MM.1S (cell line): ENCODE results near the gene EXOC2.

Source experiments
- DNase-seq: peaks from one replicate; pipeline ENCODE4 v3.0.0-alpha.2; 2015
- H2AFZ ChIP-seq: fragments of 300-600 bp; sonication (generic); 2 replicates; pipeline ENCODE4 v1.6.0; 2016; ENCODE audit warnings: antibody characterized with exemption, low read length
- H3F3A ChIP-seq: fragments of 300-600 bp; sonication (generic); 2 replicates; pipeline ENCODE4 v1.6.1; 2016; ENCODE audit warnings: mild to moderate bottlenecking, antibody characterized with exemption, low read length, moderate library complexity, mixed read lengths; ENCODE audit not compliant: insufficient read depth
- H3K27ac ChIP-seq: fragments of 300-600 bp; sonication (generic); 2 replicates; pipeline ENCODE4 v1.5.1; 2016; ENCODE audit warnings: mild to moderate bottlenecking, low read length
- H3K27me3 ChIP-seq: fragments of 300-600 bp; sonication (generic); replicated peaks from 2 replicates; pipeline ENCODE4 v1.6.0; 2016; ENCODE audit warnings: low read length; ENCODE audit not compliant: insufficient read depth
- H3K36me3 ChIP-seq: fragments of 300-600 bp; sonication (generic); replicated peaks from 2 replicates; pipeline ENCODE4 v1.6.1; 2016; ENCODE audit warnings: mild to moderate bottlenecking, low read length, mixed read lengths; ENCODE audit not compliant: insufficient read depth
- H3K4me1 ChIP-seq: fragments of 300-600 bp; sonication (generic); 2 replicates; pipeline ENCODE4 v1.6.1; 2016; ENCODE audit warnings: low read length, mixed read lengths
- H3K4me2 ChIP-seq: fragments of 300-600 bp; sonication (generic); 2 replicates; pipeline ENCODE4 v1.6.0; 2016; ENCODE audit warnings: low read depth, low read length
- H3K4me3 ChIP-seq: fragments of 300-600 bp; sonication (generic); 2 replicates; pipeline ENCODE4 v1.5.1; 2016; ENCODE audit warnings: low read length, mixed read lengths
- H3K79me2 ChIP-seq: fragments of 300-600 bp; sonication (generic); 2 replicates; pipeline ENCODE4 v1.6.1; 2016; ENCODE audit warnings: mixed run types, low read length, mixed read lengths
- H3K9ac ChIP-seq: fragments of 300-600 bp; sonication (generic); 2 replicates; pipeline ENCODE4 v1.6.1; 2016; ENCODE audit warnings: low read length, mixed read lengths
- H3K9me2 ChIP-seq: fragments of 300-600 bp; sonication (generic); replicated peaks from 2 replicates; pipeline ENCODE4 v1.6.1; 2016; ENCODE audit warnings: mild to moderate bottlenecking, low read length, mixed read lengths; ENCODE audit not compliant: insufficient read depth
- H3K9me3 ChIP-seq: fragments of 300-600 bp; sonication (generic); replicated peaks from 2 replicates; pipeline ENCODE4 v1.6.1; 2016; ENCODE audit warnings: mild to moderate bottlenecking, low read length, mixed read lengths; ENCODE audit not compliant: insufficient read depth
- H4K20me1 ChIP-seq: fragments of 300-600 bp; sonication (generic); 2 replicates; pipeline ENCODE4 v1.6.1; 2016; ENCODE audit warnings: mild to moderate bottlenecking, low read length, moderate library complexity, mixed read lengths; ENCODE audit not compliant: insufficient read depth
- EZH2 ChIP-seq: fragments of 300-600 bp; sonication (generic); optimal IDR thresholded peaks from 2 replicates; pipeline ENCODE3; 2017; ENCODE audit warnings: low read depth, mild to moderate bottlenecking, antibody characterized with exemption, low read length, mixed read lengths
- EZH2phosphoT487 ChIP-seq: fragments of 300-600 bp; sonication (generic); IDR thresholded peaks from 2 replicates; pipeline ENCODE4 v1.6.1; 2018; ENCODE audit warnings: antibody characterized with exemption, low read length
- TF ChIP-seq, protein P1 (sequence below): fragments of 300-600 bp; sonication (generic); IDR thresholded peaks from 2 replicates; pipeline ENCODE4 v1.5.1; 2016; ENCODE audit warnings: antibody characterized with exemption, low read length, mixed read lengths

Gene EXOC2

DNA sequence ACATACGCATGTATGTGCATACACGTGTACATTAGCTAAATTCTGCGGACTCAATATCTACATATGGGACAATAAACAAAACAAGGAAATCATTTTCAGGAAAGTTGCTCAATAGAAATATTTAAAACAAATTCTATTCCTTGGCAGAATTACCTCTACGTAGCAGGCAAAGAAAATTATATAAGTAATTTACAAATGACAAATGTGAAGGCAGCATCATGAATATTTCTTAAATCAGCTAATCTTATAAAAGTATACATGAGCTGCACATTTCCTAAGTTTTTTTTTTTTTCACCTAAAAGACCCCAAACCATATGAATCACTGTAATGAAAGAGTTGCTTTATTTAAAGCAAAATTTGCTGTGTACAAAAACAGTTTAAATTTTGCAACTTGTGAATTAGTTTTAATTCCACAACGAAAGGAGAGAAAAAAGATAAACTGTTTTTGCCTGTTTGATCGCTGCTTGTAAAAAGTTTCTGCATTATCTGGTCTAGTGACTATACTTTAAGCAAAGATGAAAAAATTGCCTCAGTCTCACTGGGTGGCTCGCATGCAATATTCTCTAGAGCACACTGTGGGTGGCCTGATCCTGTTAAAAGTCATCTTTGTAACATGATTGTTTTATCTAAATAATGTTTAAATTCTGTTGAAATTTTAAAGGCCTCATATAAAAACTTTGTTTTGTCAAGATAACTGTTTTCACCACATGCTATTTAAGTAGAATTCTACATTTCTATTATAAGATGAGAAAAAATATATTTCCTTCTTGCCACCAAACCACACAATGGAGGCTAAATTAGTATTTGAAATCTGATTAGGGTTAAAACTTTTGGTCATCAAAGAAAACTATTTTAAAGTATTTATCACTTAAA, 93.1 kb downstream of the EXOC2 start:
- no peaks in the 10 kb centered on the region for H4K20me1 ChIP-seq
- H3K9ac ChIP-seq: no peak overlapping the region
- no peaks in the 10 kb centered on the region for H3K36me3 ChIP-seq
- no peak overlapping the region for H3K4me3 ChIP-seq
- H3K27ac ChIP-seq: no peak overlapping the region
- H3F3A ChIP-seq: no peaks in the 10 kb centered on the region
- DNase-seq: no peak
- no peaks in the 10 kb centered on the region for H3K79me2 ChIP-seq
- H3K9me2 ChIP-seq: no peaks in the 10 kb centered on the region
- H3K4me1 ChIP-seq: no peaks in the 10 kb centered on the region
- no peaks in the 10 kb centered on the region for H3K27me3 ChIP-seq
- TF ChIP-seq, protein P1, sequence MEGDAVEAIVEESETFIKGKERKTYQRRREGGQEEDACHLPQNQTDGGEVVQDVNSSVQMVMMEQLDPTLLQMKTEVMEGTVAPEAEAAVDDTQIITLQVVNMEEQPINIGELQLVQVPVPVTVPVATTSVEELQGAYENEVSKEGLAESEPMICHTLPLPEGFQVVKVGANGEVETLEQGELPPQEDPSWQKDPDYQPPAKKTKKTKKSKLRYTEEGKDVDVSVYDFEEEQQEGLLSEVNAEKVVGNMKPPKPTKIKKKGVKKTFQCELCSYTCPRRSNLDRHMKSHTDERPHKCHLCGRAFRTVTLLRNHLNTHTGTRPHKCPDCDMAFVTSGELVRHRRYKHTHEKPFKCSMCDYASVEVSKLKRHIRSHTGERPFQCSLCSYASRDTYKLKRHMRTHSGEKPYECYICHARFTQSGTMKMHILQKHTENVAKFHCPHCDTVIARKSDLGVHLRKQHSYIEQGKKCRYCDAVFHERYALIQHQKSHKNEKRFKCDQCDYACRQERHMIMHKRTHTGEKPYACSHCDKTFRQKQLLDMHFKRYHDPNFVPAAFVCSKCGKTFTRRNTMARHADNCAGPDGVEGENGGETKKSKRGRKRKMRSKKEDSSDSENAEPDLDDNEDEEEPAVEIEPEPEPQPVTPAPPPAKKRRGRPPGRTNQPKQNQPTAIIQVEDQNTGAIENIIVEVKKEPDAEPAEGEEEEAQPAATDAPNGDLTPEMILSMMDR: no peak
- TF ChIP-seq EZH2 (no peak), EZH2phosphoT487 (no peak)
- H3K9me3 ChIP-seq: no peaks in the 10 kb centered on the region
- H3K4me2 ChIP-seq: no peak overlapping the region
- no peak overlapping the region for H2AFZ ChIP-seq

DNA sequence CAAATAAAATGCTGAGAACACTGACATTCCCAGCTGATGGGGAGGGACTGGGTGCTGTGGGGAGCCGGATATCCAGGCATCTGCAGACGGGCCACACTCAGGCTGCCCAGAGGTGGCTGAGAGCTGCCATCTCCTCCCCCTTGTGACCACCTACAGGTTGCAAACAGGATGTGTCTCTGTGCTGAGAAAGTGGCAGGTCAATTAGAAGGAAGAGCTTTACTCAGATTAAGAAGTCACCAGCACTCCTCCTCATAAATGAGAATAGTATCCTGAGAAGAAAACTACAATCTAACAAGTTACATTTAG, 99.1 kb downstream of the EXOC2 start:
- no peak overlapping the region for H3K9ac ChIP-seq

DNA sequence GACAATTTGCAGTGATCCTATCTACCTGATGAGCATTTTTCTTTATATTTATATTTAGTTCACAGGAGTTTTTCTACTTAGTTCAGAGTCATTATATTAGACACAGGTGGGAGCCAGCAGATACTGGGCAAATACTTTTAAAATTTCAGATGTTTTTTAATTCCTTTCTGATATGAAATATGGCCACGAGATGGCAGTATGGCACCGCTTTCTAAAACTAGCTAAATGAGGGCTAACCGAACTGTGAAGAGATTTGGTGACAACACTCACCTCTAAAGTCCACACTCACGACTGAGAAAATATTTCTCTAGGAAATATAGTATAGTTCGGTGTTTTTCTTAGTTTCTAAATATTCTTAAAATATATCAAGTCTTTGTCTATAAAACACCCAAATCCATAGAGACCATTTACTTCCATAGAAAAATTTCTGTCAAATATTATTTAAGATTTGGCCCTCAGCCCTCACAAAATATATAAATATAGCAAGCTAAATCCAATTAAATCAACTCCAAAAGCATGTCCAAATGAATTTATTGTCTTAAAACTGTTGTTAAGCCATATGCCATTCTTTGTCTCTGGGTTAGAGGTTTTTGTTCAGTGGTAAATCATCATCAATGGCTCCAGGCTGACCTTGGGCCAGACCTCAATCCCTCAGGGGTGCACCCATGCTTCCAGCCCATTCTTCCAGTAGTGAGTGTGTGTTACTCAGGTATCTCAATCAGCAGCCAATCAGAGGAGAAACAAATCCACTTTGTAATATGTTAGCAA, 99.6 kb downstream of the EXOC2 start:
- Histone ChIP-seq H3K9me2 (no peaks in the 10 kb centered on the region), H3K79me2 (no peaks in the 10 kb centered on the region), H4K20me1 (no peaks in the 10 kb centered on the region), H3K4me3 (no peak overlapping the region), H3K27me3 (no peaks in the 10 kb centered on the region), H3K36me3 (no peaks in the 10 kb centered on the region), H3K9ac (no peak overlapping the region), H3K27ac (no peak overlapping the region), H3K4me2 (no peak overlapping the region), H3K4me1 (no peaks in the 10 kb centered on the region), H2AFZ (no peak overlapping the region), H3K9me3 (no peaks in the 10 kb centered on the region), H3F3A (no peaks in the 10 kb centered on the region)
- peak; percentile 70 for DNase-seq
- no peak for TF ChIP-seq EZH2phosphoT487
- TF ChIP-seq, protein P1: peak; percentile 67

More for the DNA sequence above, 99.1 kb downstream of the EXOC2 start:
- Histone ChIP-seq H3F3A (no peaks in the 10 kb centered on the region), H3K27me3 (no peaks in the 10 kb centered on the region), H2AFZ (no peak overlapping the region), H3K27ac (no peak overlapping the region), H3K4me2 (no peak overlapping the region), H4K20me1 (no peaks in the 10 kb centered on the region), H3K4me1 (no peaks in the 10 kb centered on the region), H3K4me3 (no peak overlapping the region), H3K9me3 (no peaks in the 10 kb centered on the region), H3K36me3 (no peaks in the 10 kb centered on the region), H3K9me2 (no peaks in the 10 kb centered on the region), H3K79me2 (no peaks in the 10 kb centered on the region)
- TF ChIP-seq, protein P1: no peak
- TF ChIP-seq EZH2: no peak
- no peak for TF ChIP-seq EZH2phosphoT487
- no peak for DNase-seq
